GM12878 (cell line): ENCODE data around the gene ADSS1. TPM values are rescaled to one million over a fixed set of nuclear protein-coding genes. Genes with fewer than 3 reads are reported as not detected.

Source experiments
- ATAC-seq: fragments of 200-7000 bp; cut with Tn5 transposase; 3 replicates; pipeline ENCODE4 v1.9.1; 2020; ENCODE audit warnings: mild to moderate bottlenecking, moderate library complexity
- BruUV-seq: library from RNA; stranded (reverse); fragments of 400-500 nt; replicated peaks from 2 replicates; lab custom pipeline; 2021; lab: Mats Ljungman, UMichigan
- CTCF ChIA-PET: fragments of 300-600 bp; sonication (Branson Sonifier 250); formaldehyde crosslinking; extraction: SDS; loops from one replicate; lab custom pipeline; 2021; ENCODE audit warnings: inconsistent platforms; lab: Yijun Ruan, JAX
- POLR2A ChIA-PET: fragments of 350-600 bp; formaldehyde crosslinking; extraction: SDS; loops from one replicate; lab custom pipeline; 2021; ENCODE audit warnings: inconsistent platforms; lab: Charles Lee
- RAD21 ChIA-PET: fragments of 300-600 bp; sonication (Branson Sonifier 250); formaldehyde crosslinking; loops from one replicate; lab custom pipeline; 2023; ENCODE audit warnings: antibody characterized with exemption; ENCODE audit not compliant: unreplicated experiment; lab: Charles Lee
- SMC1A ChIA-PET: fragments of 300-600 bp; sonication (Branson Sonifier 250); formaldehyde crosslinking; loops from one replicate; lab custom pipeline; 2023; ENCODE audit not compliant: unreplicated experiment, uncharacterized antibody; lab: Charles Lee
- DNase-seq: peaks from one replicate; pipeline ENCODE4 v3.0.0-alpha.2; 2011; ENCODE audit warnings: low read depth, low spot score
- FAIRE-seq: peaks from 3 replicates; lab custom pipeline; 2011; peaks lifted over from hg19 to GRCh38; lab: Jason Lieb, UNC
- H2AFZ ChIP-seq: 2 replicates; pipeline ENCODE4 v1.6.0; 2011; ENCODE audit warnings: low read depth, low read length, control low read depth; ENCODE audit not compliant: control insufficient read depth
- H3K27ac ChIP-seq: 2 replicates; pipeline ENCODE4 v1.5.1; 2011; ENCODE audit warnings: control low read depth; ENCODE audit not compliant: control insufficient read depth, insufficient read depth
- H3K27me3 ChIP-seq, 2 experiments: replicated peaks in 1 of 2; 2 replicates each; pipeline versions ENCODE4 v1.6.0 to v1.6.1; 2011; ENCODE audit warnings: low read length in 1 of 2; ENCODE audit not compliant: control insufficient read depth in 2 of 2, insufficient read depth in 2 of 2
- H3K36me3 ChIP-seq, 2 experiments: 2 replicates each; pipeline ENCODE4 v1.5.1; 2011; ENCODE audit warnings: low read length in 1 of 2; ENCODE audit not compliant: control insufficient read depth in 2 of 2, insufficient read depth in 2 of 2
- H3K4me1 ChIP-seq: 2 replicates; pipeline ENCODE4 v1.6.1; 2011; ENCODE audit warnings: mild to moderate bottlenecking, low read length, moderate library complexity, mixed read lengths; ENCODE audit not compliant: control insufficient read depth, insufficient read depth
- H3K4me2 ChIP-seq: 2 replicates; pipeline ENCODE4 v1.6.0; 2011; ENCODE audit warnings: control low read depth; ENCODE audit not compliant: control insufficient read depth, insufficient read depth
- H3K4me3 ChIP-seq: fragments of 200-600 bp; sonication (generic); 2 replicates; pipeline ENCODE4 v1.5.1; 2016
- H3K79me2 ChIP-seq: 2 replicates; pipeline ENCODE4 v1.6.0; 2011; ENCODE audit warnings: low read length; ENCODE audit not compliant: control insufficient read depth, insufficient read depth
- H3K9ac ChIP-seq: 2 replicates; pipeline ENCODE4 v1.8.0; 2011; ENCODE audit warnings: low read length, control low read depth, mixed read lengths; ENCODE audit not compliant: control insufficient read depth, insufficient read depth
- H3K9me3 ChIP-seq: replicated peaks from 3 replicates; pipeline ENCODE4 v1.5.1; 2011; ENCODE audit warnings: mild to moderate bottlenecking, low read length; ENCODE audit not compliant: control insufficient read depth, insufficient read depth
- H4K20me1 ChIP-seq: 2 replicates; pipeline ENCODE4 v1.6.0; 2011; ENCODE audit not compliant: control insufficient read depth, insufficient read depth
- CBX5 ChIP-seq: sonication (generic); IDR thresholded peaks from 2 replicates; pipeline ENCODE4 v1.6.1; 2016; ENCODE audit warnings: low read depth, moderate library complexity, mild to moderate bottlenecking, inconsistent platforms
- IRF4 ChIP-seq: IDR thresholded peaks from 2 replicates; pipeline ENCODE4 v1.6.1; 2011; ENCODE audit warnings: low read depth, low read length
- MEF2A ChIP-seq: IDR thresholded peaks from 2 replicates; pipeline ENCODE4 v1.6.1; 2011; ENCODE audit warnings: low read depth, mild to moderate bottlenecking, low read length, moderate library complexity; ENCODE audit not compliant: insufficient read depth
- POLR2AphosphoS5 ChIP-seq: IDR thresholded peaks from 2 replicates; pipeline ENCODE4 v1.6.1; 2011; ENCODE audit warnings: mild to moderate bottlenecking, low read length, inconsistent platforms
- RAD51 ChIP-seq: fragments of 450-650 bp; IDR thresholded peaks from 2 replicates; pipeline ENCODE4 v1.6.1; 2016; ENCODE audit warnings: moderate library complexity, mild to moderate bottlenecking, inconsistent platforms
- RBBP5 ChIP-seq: fragments of 200-600 bp; sonication (generic); conservative IDR thresholded peaks from 2 replicates; pipeline ENCODE4 v1.6.1; 2016
- SMAD5 ChIP-seq: IDR thresholded peaks from 2 replicates; pipeline ENCODE4 v1.6.1; 2016; ENCODE audit warnings: antibody characterized with exemption, low read depth
- STAT1 ChIP-seq: fragments of 450-650 bp; conservative IDR thresholded peaks from 2 replicates; pipeline ENCODE4 v1.6.1; 2014; ENCODE audit warnings: antibody characterized with exemption, mild to moderate bottlenecking
- STAT3 ChIP-seq: IDR thresholded peaks from 2 replicates; pipeline ENCODE4 v1.6.1; 2011; ENCODE audit warnings: low read depth, low read length, improper control_type of control experiment
- WGBS: methylation state at CpG from one replicate; pipeline ENCODE4 v1.1.6; 2016; ENCODE audit warnings: low lambda C conversion rate; ENCODE audit not compliant: insufficient replicate concordance, insufficient coverage; ENCODE audit errors: missing lambda C conversion rate; 5-methylcytosine and 5-hydroxymethylcytosine counted together
- in situ Hi-C: fragments of 300-500 bp; cut with MboI; formaldehyde crosslinking; loops from 9 replicates; pipeline ENCODE4 v1.14.3; 2018; ENCODE audit warnings: mixed read lengths
- intact Hi-C: fragments of 100-400 bp; cut with micrococcal nuclease; formaldehyde crosslinking; loops from one replicate; pipeline ENCODE4 v1.14.2; 2022; ENCODE audit not compliant: unreplicated experiment
- polyA plus RNA-seq, 11 experiments: library from polyadenylated mRNA; depleted of rRNA in 4 of 11; unstranded in 6 of 11; stranded (reverse) in 5 of 11; fragments of >200 nt; fragmentation: Nextera tagmentation in 4 of 11; fragmentation: Illumina TruSeq in 1 of 11; extraction: Ambion mirVana in 4 of 11; extraction: Trizol in 1 of 11; gene quantifications; 1 replicate in 1 of 11; 2 replicates in 10 of 11; pipeline versions ENCODE4 v1.2.1 to v1.2.3, GENCODE V29; 2011 to 2016; ENCODE audit warnings: inconsistent platforms in 2 of 11, missing spikeins in 2 of 11, low read depth in 1 of 11
- total RNA-seq, 4 experiments: library from RNA; depleted of rRNA in 3 of 4; stranded (reverse); fragments of >200 nt in 3 of 4; fragmentation: Illumina TruSeq in 1 of 4; extraction: Trizol in 1 of 4; gene quantifications; 2 replicates each; pipeline versions ENCODE4 v1.2.1 to v1.2.3, GENCODE V29; 2013 to 2021

ADSS1 gene
- total and polyA plus RNA-seq, 10 of the 15 experiments (the other 5 are each of a cell fraction or from before 2014, with no cell fraction given), result 0.11 to 0.45 (median 0.28) TPM; not detected in 5

DNA sequence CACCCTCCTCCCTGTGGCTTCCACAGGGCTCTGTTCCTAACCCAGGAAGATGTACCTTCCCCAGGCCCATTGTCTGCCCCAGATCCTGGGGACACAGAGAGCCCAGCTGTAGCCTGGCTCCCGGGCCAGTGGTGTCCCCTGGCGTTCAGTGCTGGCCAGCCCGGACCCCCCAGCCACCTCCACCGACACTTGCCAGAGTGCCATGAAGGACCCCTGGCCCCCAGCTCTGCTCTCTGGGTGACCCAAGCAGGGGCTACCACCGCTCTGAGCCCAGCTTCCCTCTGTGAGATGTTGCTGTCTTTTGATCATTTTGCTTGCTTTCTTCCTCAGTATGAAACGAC lies 28.4 kb upstream of the ADSS1 start:
- ChIA-PET POLR2A (no interaction called here), RAD21 (no interaction called here), SMC1A (interaction anchor here (1.1 kb wide), 1 partner anchor 11 kb away, joined by 3 read pairs; no protein-coding TSS in a partner anchor), CTCF (interaction anchor here (0.7 to 1.3 kb wide), 2 partner anchors 38 to 232 kb away, joined by 3 read pairs; no protein-coding TSS in a partner anchor)
- no peak overlapping the region for H3K4me2 ChIP-seq
- no TSS peak for BruUV-seq
- H3K36me3 ChIP-seq, result peaks cover 0 to 2% of the 10 kb centered on the region in 2 experiments; a peak in 2 of 4 replicates
- in situ Hi-C loops (no loop called here), intact Hi-C loops (no loop called here)
- WGBS, result 48% methylated on average over 6 of the region's 6 CpGs
- no peaks in the 10 kb centered on the region; the same call in 1 of the 2 replicates for H4K20me1 ChIP-seq
- DNase-seq (no peak), ATAC-seq (no peak), FAIRE-seq (no peak)
- H3K4me1 ChIP-seq, result peaks cover 18% of the 10 kb centered on the region
- peaks cover 23% of the 10 kb centered on the region for H3K79me2 ChIP-seq
- no peaks in the 10 kb centered on the region for H3K9me3 ChIP-seq
- no peak overlapping the region for H2AFZ ChIP-seq
- H3K27ac ChIP-seq, result peak overlapping the region; percentile 61
- no peak overlapping the region for H3K4me3 ChIP-seq
- H3K9ac ChIP-seq, result no peak overlapping the region
- TF ChIP-seq IRF4, result no peak
- no peak for TF ChIP-seq STAT3
- TF ChIP-seq SMAD5, result no peak
- TF ChIP-seq POLR2AphosphoS5, result no peak
- TF ChIP-seq RAD51, result no peak
- TF ChIP-seq MEF2A, result no peak
- H3K27me3 ChIP-seq, result no peaks in the 10 kb centered on the region

DNA sequence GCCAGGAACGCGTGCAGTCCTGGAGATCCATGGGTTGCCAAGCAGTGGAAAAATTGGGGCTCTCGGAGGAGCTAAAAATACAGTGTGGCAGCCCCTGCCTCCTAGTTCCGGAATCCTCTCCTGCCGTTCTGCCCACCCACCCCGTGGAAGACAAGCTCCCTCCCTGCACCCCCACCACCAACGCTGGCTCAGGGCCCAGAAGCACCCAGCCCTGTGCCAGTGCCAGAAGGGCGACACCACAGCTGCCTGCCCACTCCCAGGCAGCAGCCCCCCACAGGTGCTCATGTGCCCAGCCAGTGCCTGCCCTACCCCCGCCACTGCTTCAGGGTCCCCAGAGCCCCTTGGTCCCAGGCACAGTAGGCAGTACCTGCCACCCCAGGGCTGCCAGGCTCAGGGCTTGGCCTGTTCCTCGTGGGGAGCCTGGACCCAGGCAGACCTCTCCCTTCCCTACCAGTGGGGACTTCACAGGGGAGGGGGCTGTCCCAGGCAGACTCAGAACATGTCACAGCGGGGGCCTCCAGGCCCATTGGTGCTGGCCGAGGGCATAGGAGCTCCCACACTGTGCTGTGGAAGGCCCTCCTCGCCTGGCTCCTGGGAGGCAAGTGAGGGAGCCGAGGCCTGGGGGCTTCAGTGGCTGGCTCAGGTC lies 27.2 kb upstream of the ADSS1 start:
- H3K79me2 ChIP-seq, result peaks cover 13% of the 10 kb centered on the region
- CTCF ChIA-PET, result interaction anchor here (0.7 to 1.0 kb wide), 2 partner anchors 12 kb away, joined by 3 read pairs; no protein-coding TSS in a partner anchor
- peaks cover 14% of the 10 kb centered on the region for H3K4me1 ChIP-seq
- FAIRE-seq (no peak), ATAC-seq (no peak), DNase-seq (no peak)
- no TSS peak for BruUV-seq
- H3K27ac ChIP-seq, result no peak overlapping the region
- RAD21 ChIA-PET, result no interaction called here
- intact Hi-C loops (no loop called here), in situ Hi-C loops (no loop called here)
- no peak overlapping the region for H3K4me2 ChIP-seq
- H3K36me3 ChIP-seq, result peaks cover 0 to 2% of the 10 kb centered on the region in 2 experiments; a peak in 2 of 4 replicates
- no peak overlapping the region for H2AFZ ChIP-seq
- no peaks in the 10 kb centered on the region for H3K9me3 ChIP-seq
- WGBS, result 97% methylated on average over 7 of the region's 14 CpGs
- no peak overlapping the region for H3K9ac ChIP-seq
- H3K27me3 ChIP-seq, result no peaks in the 10 kb centered on the region
- H3K4me3 ChIP-seq, result no peak overlapping the region
- SMC1A ChIA-PET, result no interaction called here
- TF ChIP-seq RBBP5 (no peak), STAT1 (no peak), CBX5 (no peak)
- no peaks in the 10 kb centered on the region; the same call in 1 of the 2 replicates for H4K20me1 ChIP-seq
- POLR2A ChIA-PET, result no interaction called here
